IMR-90 (cell line): ENCODE data around the gene RAPGEF5. TPM values are rescaled to one million over a fixed set of nuclear protein-coding genes. Genes with fewer than 3 reads are reported as not detected.

Experiments
- ATAC-seq: fragments of 200-7000 bp; cut with Tn5 transposase; 2 replicates; pipeline ENCODE4 v1.9.1; 2020; ENCODE audit warnings: low read depth, mild to moderate bottlenecking, moderate library complexity
- BruUV-seq: library from RNA; stranded (reverse); fragments of 400-500 nt; replicated peaks from 2 replicates; lab custom pipeline; 2021; lab: Mats Ljungman, UMichigan
- CTCF ChIA-PET: fragments of 300-600 bp; formaldehyde crosslinking; extraction: SDS; loops from one replicate; lab custom pipeline; 2021; ENCODE audit warnings: antibody characterized with exemption; lab: Yijun Ruan, JAX
- POLR2A ChIA-PET: fragments of 300-600 bp; sonication (Branson Sonifier 250); formaldehyde crosslinking; loops from one replicate; lab custom pipeline; 2022; ENCODE audit warnings: antibody characterized with exemption; ENCODE audit not compliant: unreplicated experiment; lab: Charles Lee
- DNase-seq: peaks from one replicate; pipeline ENCODE4 v3.0.0; 2013
- H2AFZ ChIP-seq: replicated peaks from 2 replicates; pipeline ENCODE3; 2013; ENCODE audit warnings: low read length, mild to moderate bottlenecking; ENCODE audit not compliant: poor library complexity
- H2AK5ac ChIP-seq: 2 replicates; pipeline ENCODE4 v1.6.1; 2013; ENCODE audit warnings: low read depth, low read length, inconsistent platforms
- H2AK9ac ChIP-seq: replicated peaks from 2 replicates; pipeline ENCODE3; 2013; ENCODE audit warnings: mild to moderate bottlenecking, low read depth, low read length, moderate library complexity; ENCODE audit not compliant: poor library complexity
- H2BK120ac ChIP-seq: 2 replicates; pipeline ENCODE4 v1.6.1; 2013; ENCODE audit warnings: low read depth, low read length, inconsistent platforms
- H2BK15ac ChIP-seq: 3 replicates; pipeline ENCODE4 v1.6.1; 2013; ENCODE audit warnings: low read depth, low read length, inconsistent platforms
- H2BK20ac ChIP-seq: 2 replicates; pipeline ENCODE4 v1.6.1; 2013; ENCODE audit warnings: low read depth, mild to moderate bottlenecking, inconsistent platforms, low read length, moderate library complexity
- H2BK5ac ChIP-seq: 2 replicates; pipeline ENCODE4 v1.6.1; 2013; ENCODE audit warnings: mild to moderate bottlenecking, low read depth, low read length, inconsistent platforms; ENCODE audit not compliant: poor library complexity, severe bottlenecking
- H3K14ac ChIP-seq: replicated peaks from 2 replicates; pipeline ENCODE4 v1.6.1; 2013; ENCODE audit warnings: low read depth, low read length, inconsistent platforms
- H3K18ac ChIP-seq: 2 replicates; pipeline ENCODE4 v1.6.1; 2013; ENCODE audit warnings: low read depth, low read length, control low read depth
- H3K23ac ChIP-seq: 2 replicates; pipeline ENCODE4 v1.6.1; 2013; ENCODE audit warnings: low read depth, low read length, inconsistent platforms
- H3K27ac ChIP-seq: 2 replicates; pipeline ENCODE4 v1.5.1; 2013; ENCODE audit warnings: mild to moderate bottlenecking, control low read depth, low read length; ENCODE audit not compliant: insufficient read depth
- H3K27me3 ChIP-seq: 2 replicates; pipeline ENCODE4 v1.6.1; 2013; ENCODE audit warnings: low read length; ENCODE audit not compliant: control insufficient read depth, insufficient read depth
- H3K36me3 ChIP-seq: 2 replicates; pipeline ENCODE4 v1.6.1; 2013; ENCODE audit warnings: low read length, mixed read lengths; ENCODE audit not compliant: control insufficient read depth, insufficient read depth
- H3K4ac ChIP-seq: 2 replicates; pipeline ENCODE4 v1.6.1; 2013; ENCODE audit warnings: low read depth, low read length, inconsistent platforms
- H3K4me1 ChIP-seq: 2 replicates; pipeline ENCODE4 v1.6.1; 2013; ENCODE audit warnings: low read length, mixed read lengths; ENCODE audit not compliant: control insufficient read depth, insufficient read depth
- H3K4me2 ChIP-seq: 2 replicates; pipeline ENCODE4 v1.6.1; 2013; ENCODE audit warnings: low read depth, mild to moderate bottlenecking, control low read depth, low read length, moderate library complexity
- H3K4me3 ChIP-seq: 2 replicates; pipeline ENCODE4 v1.5.1; 2013; ENCODE audit warnings: low read depth, mild to moderate bottlenecking, control low read depth, low read length, moderate library complexity; ENCODE audit not compliant: insufficient read depth
- H3K56ac ChIP-seq: 2 replicates; pipeline ENCODE4 v1.6.1; 2013; ENCODE audit warnings: low read length, inconsistent platforms; ENCODE audit not compliant: insufficient read depth; ENCODE audit errors: extremely low read depth
- H3K79me1 ChIP-seq, 2 experiments: 2 replicates each; pipeline ENCODE4 v1.6.1; 2013; ENCODE audit warnings: low read length in 2 of 2, inconsistent platforms in 1 of 2, low read depth in 1 of 2
- H3K9ac ChIP-seq: 2 replicates; pipeline ENCODE4 v1.6.1; 2013; ENCODE audit warnings: low read depth, low read length, control low read depth
- H3K9me1 ChIP-seq: 2 replicates; pipeline ENCODE4 v1.6.1; 2013; ENCODE audit warnings: low read length, inconsistent platforms; ENCODE audit not compliant: insufficient read depth
- H3K9me3 ChIP-seq: 2 replicates; pipeline ENCODE4 v1.6.1; 2013; ENCODE audit warnings: low read length; ENCODE audit not compliant: control insufficient read depth, insufficient read depth
- H4K20me1 ChIP-seq: 2 replicates; pipeline ENCODE4 v1.6.1; 2013; ENCODE audit warnings: low read length, inconsistent platforms; ENCODE audit not compliant: insufficient read depth
- H4K5ac ChIP-seq: 2 replicates; pipeline ENCODE4 v1.6.1; 2013; ENCODE audit warnings: mild to moderate bottlenecking, low read depth, low read length, control low read depth
- H4K8ac ChIP-seq, 2 experiments: 2 replicates each; pipeline ENCODE4 v1.6.1; 2013; ENCODE audit warnings: low read depth in 2 of 2, low read length in 2 of 2, control low read depth in 1 of 2, inconsistent platforms in 1 of 2
- H4K91ac ChIP-seq: 2 replicates; pipeline ENCODE4 v1.6.1; 2013; ENCODE audit warnings: low read depth, low read length, inconsistent platforms; ENCODE audit not compliant: insufficient read depth
- CEBPB ChIP-seq: IDR thresholded peaks from 2 replicates; pipeline ENCODE4 v1.6.1; 2012; ENCODE audit warnings: low read depth, low read length, improper control_type of control experiment
- ELK1 ChIP-seq: fragments of 150-350 bp; IDR thresholded peaks from 2 replicates; pipeline ENCODE4 v1.6.1; 2016; ENCODE audit warnings: low read depth, mild to moderate bottlenecking, low read length, moderate library complexity, borderline replicate concordance
- MAFK ChIP-seq: IDR thresholded peaks from 2 replicates; pipeline ENCODE4 v1.6.1; 2012; ENCODE audit warnings: low read depth, low read length, improper control_type of control experiment
- MAZ ChIP-seq: IDR thresholded peaks from 2 replicates; pipeline ENCODE4 v1.6.1; 2012; ENCODE audit warnings: low read depth, mild to moderate bottlenecking, low read length, improper control_type of control experiment, moderate library complexity, borderline replicate concordance
- MXI1 ChIP-seq: IDR thresholded peaks from 2 replicates; pipeline ENCODE4 v1.6.1; 2012; ENCODE audit warnings: low read depth, mild to moderate bottlenecking, low read length, moderate library complexity, borderline replicate concordance
- NFE2L2 ChIP-seq: fragments of 150-350 bp; IDR thresholded peaks from 2 replicates; pipeline ENCODE4 v1.6.1; 2016; ENCODE audit warnings: low read depth, mild to moderate bottlenecking, low read length
- RCOR1 ChIP-seq: IDR thresholded peaks from 2 replicates; pipeline ENCODE4 v1.6.1; 2012; ENCODE audit warnings: mild to moderate bottlenecking, low read length, improper control_type of control experiment; ENCODE audit not compliant: insufficient replicate concordance
- RFX5 ChIP-seq: IDR thresholded peaks from 2 replicates; pipeline ENCODE4 v1.8.0; 2012; ENCODE audit warnings: low read depth, mild to moderate bottlenecking, low read length, moderate library complexity
- SMC3 ChIP-seq: fragments of 150-350 bp; IDR thresholded peaks from 2 replicates; pipeline ENCODE4 v1.6.1; 2016; ENCODE audit warnings: low read depth, mild to moderate bottlenecking, antibody characterized with exemption, low read length, moderate library complexity
- WGBS, 2 experiments: methylation state at CpG; one replicate each; pipeline versions ENCODE4 v1.1.5 to v1.1.7; 2013; ENCODE audit warnings: missing lambda C conversion rate in 2 of 2; ENCODE audit not compliant: insufficient read length in 1 of 2; ENCODE audit errors: extremely low coverage in 2 of 2; 5-methylcytosine and 5-hydroxymethylcytosine counted together
- dilution Hi-C: fragments of 300-500 bp; cut with HindIII; formaldehyde crosslinking; loops from one replicate; pipeline ENCODE4 v1.14.3; 2018; ENCODE audit warnings: low sequenced_read_pairs; ENCODE audit not compliant: unreplicated experiment
- in situ Hi-C: fragments of 300-500 bp; cut with MboI; formaldehyde crosslinking; loops from 3 replicates; pipeline ENCODE4 v1.14.3; 2019; ENCODE audit warnings: low sequenced_read_pairs, inconsistent platforms, mixed read lengths
- intact Hi-C: fragments of 100-400 bp; cut with micrococcal nuclease; formaldehyde crosslinking; loops from 2 replicates; pipeline ENCODE4 v1.10.0; 2022
- polyA plus RNA-seq, 3 experiments: library from polyadenylated mRNA; depleted of rRNA; stranded (reverse); fragments of >200 nt; gene quantifications; 2 replicates each; pipeline ENCODE4 v1.2.3, GENCODE V29; 2012; ENCODE audit warnings: low replicate concordance in 1 of 3
- total RNA-seq: library from RNA; depleted of rRNA; stranded (reverse); fragments of >200 nt; gene quantifications from 2 replicates; pipeline ENCODE4 v1.2.3, GENCODE V29; 2012

Gene RAPGEF5
- total and polyA plus RNA-seq, 2 of the 4 experiments (the other 2 are of a cell fraction) = 0.05 to 0.18 TPM

DNA sequence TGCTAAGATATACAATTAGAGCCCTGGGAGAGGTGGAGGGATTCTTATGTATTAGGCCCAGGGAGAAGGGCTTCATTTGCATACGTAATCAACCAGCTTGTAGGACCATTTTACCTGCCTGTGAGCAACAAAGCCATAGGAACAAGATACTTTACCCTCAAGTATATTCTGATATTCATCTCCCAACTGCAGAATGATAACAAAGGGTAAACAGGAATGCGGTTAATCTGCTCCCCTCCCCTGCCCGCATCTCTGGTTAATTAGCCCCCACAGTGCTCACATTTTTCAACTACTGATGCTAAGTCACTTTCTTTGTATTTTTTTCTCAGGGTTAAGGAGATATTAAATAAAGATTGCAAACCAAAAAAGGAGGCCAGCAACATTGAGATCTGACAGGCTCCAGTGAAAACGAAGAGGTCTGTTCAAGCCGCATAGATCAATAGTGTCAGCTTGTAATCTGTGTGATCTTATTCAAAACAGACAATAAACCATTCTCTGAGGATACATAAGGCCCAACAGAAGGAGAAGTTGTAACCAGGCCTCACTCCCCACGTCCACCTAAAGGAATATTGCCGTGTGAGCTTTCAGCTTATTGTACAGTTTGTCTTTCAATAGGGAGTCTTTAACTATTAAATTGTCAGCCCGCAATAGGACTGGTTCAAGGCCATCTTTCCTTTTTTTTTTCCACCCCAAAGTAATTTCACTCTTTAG is 203.4 kb downstream of the RAPGEF5 start:
- POLR2A ChIA-PET = no interaction called here
- WGBS, 2 experiments = no CpG with 5 or more reads among the region's 8 CpGs

More for the DNA sequence above, 203.4 kb downstream of the RAPGEF5 start:
- no TSS peak for BruUV-seq
- Histone ChIP-seq H2BK120ac (no peak overlapping the region), H3K4me3 (no peak overlapping the region), H3K27me3 (no peaks in the 10 kb centered on the region), H2AK9ac (no peak overlapping the region), H4K8ac (no peak overlapping the region), H3K9ac (no peak overlapping the region), H3K4me2 (no peak overlapping the region), H3K4me1 (no peaks in the 10 kb centered on the region), H2AFZ (no peak overlapping the region), H3K27ac (no peak overlapping the region), H3K36me3 (no peaks in the 10 kb centered on the region), H3K14ac (no peak overlapping the region), H3K18ac (no peak overlapping the region), H3K79me1 (no peaks in the 10 kb centered on the region), H2BK5ac (no peak overlapping the region), H2BK20ac (no peak overlapping the region), H3K56ac (no peak overlapping the region), H4K20me1 (no peaks in the 10 kb centered on the region), H3K9me1 (no peaks in the 10 kb centered on the region), H2AK5ac (no peak overlapping the region), H2BK15ac (no peak overlapping the region), H3K23ac (no peak overlapping the region), H3K9me3 (no peaks in the 10 kb centered on the region), H4K91ac (no peak overlapping the region), H4K5ac (no peak overlapping the region), H3K4ac (no peak overlapping the region)
- in situ Hi-C loops (no loop called here), intact Hi-C loops (no loop called here), dilution Hi-C loops (no loop called here)
- ATAC-seq = no peak
- TF ChIP-seq SMC3 (no peak), MXI1 (no peak), RCOR1 (no peak), MAZ (no peak), NFE2L2 (no peak), RFX5 (no peak), CEBPB (no peak), MAFK (no peak), ELK1 (no peak)
- no peak for DNase-seq
- CTCF ChIA-PET = no interaction called here
